Osteocyte (in vitro differentiated cells): ENCODE measurements around the gene LAYN. TPM values are rescaled to one million over a fixed set of nuclear protein-coding genes. Genes with fewer than 3 reads are reported as not detected.

Source experiments
- DNase-seq: peaks from one replicate; pipeline ENCODE4 v3.0.0; 2021; ENCODE audit warnings: mixed read lengths; ENCODE audit not compliant: unreplicated experiment; ENCODE audit errors: extremely low spot score
- H3K27ac Mint-ChIP-seq: one replicate; pipeline ENCODE4 v1.8.0; 2021; ENCODE audit warnings: mild to moderate bottlenecking, mixed read lengths; ENCODE audit not compliant: unreplicated experiment
- H3K27me3 Mint-ChIP-seq: one replicate; pipeline ENCODE4 v1.8.0; 2021; ENCODE audit warnings: mixed read lengths; ENCODE audit not compliant: unreplicated experiment
- H3K36me3 Mint-ChIP-seq: one replicate; pipeline ENCODE4 v1.8.0; 2021; ENCODE audit warnings: mixed read lengths; ENCODE audit not compliant: unreplicated experiment
- H3K4me1 Mint-ChIP-seq: one replicate; pipeline ENCODE4 v1.8.0; 2021; ENCODE audit warnings: mixed read lengths; ENCODE audit not compliant: unreplicated experiment
- H3K4me3 Mint-ChIP-seq: one replicate; pipeline ENCODE4 v1.8.0; 2021; ENCODE audit warnings: mild to moderate bottlenecking, moderate library complexity, mixed read lengths; ENCODE audit not compliant: unreplicated experiment
- H3K9me3 Mint-ChIP-seq: one replicate; pipeline ENCODE4 v1.8.0; 2021; ENCODE audit warnings: mixed read lengths; ENCODE audit not compliant: unreplicated experiment
- total RNA-seq: library from RNA; stranded (reverse); gene quantifications from 2 replicates; pipeline ENCODE4 v1.2.1, GENCODE V29; 2021
- TF ChIP-seq, protein P1 (sequence below): fragments of 200-600 bp; sonication (generic); IDR thresholded peaks from 2 replicates; pipeline ENCODE4 v1.5.0; 2021; ENCODE audit warnings: antibody characterized with exemption, mild to moderate bottlenecking, moderate library complexity

The LAYN gene
- total RNA-seq, 1 donor from 2014 or later, result 12.8 TPM

DNA sequence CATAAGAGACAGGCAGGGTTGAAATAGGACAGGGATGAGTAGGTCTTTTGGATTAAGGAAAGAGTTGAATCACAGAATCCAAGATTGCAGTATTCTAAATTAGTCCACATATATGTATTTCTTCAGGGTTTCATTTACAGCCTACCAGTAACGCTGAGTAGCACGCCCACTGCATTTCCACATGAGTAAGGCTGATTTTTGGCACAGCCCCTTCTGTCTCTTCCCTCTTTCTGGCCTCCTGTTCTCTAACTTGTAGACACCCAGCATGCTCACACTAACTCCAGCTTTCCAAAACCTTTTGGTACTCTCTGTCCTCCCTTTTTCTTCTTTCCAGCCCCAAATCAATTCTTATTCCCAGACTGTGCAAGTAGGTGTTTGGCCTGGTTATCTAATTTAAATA is 58.0 kb downstream of the LAYN start:
- Mint-ChIP-seq H3K36me3 (no peaks in the 10 kb centered on the region), H3K4me3 (no peak overlapping the region), H3K4me1 (peaks cover 14% of the 10 kb centered on the region), H3K27ac (no peak overlapping the region), H3K9me3 (peaks cover 4% of the 10 kb centered on the region), H3K27me3 (peaks cover 8% of the 10 kb centered on the region)
- TF ChIP-seq, protein P1, sequence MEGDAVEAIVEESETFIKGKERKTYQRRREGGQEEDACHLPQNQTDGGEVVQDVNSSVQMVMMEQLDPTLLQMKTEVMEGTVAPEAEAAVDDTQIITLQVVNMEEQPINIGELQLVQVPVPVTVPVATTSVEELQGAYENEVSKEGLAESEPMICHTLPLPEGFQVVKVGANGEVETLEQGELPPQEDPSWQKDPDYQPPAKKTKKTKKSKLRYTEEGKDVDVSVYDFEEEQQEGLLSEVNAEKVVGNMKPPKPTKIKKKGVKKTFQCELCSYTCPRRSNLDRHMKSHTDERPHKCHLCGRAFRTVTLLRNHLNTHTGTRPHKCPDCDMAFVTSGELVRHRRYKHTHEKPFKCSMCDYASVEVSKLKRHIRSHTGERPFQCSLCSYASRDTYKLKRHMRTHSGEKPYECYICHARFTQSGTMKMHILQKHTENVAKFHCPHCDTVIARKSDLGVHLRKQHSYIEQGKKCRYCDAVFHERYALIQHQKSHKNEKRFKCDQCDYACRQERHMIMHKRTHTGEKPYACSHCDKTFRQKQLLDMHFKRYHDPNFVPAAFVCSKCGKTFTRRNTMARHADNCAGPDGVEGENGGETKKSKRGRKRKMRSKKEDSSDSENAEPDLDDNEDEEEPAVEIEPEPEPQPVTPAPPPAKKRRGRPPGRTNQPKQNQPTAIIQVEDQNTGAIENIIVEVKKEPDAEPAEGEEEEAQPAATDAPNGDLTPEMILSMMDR, result no peak
- no peak for DNase-seq

DNA sequence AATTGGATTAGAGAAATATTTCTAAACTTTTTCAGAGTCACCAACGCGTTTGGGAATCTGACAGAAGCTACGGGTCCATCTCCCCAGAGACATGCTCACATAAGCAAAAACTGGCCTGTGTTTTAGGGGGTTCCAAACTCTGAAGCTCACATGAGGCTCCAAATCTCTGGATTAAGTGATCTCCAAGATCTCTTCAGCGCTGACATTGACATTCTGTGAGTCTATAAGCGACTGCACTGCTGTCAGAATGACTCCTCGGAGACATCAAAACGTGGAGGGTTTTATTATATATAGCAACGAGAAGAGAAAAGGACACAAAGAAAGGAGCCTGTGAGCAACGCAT is 61.1 kb downstream of the LAYN start:
- DNase-seq, result no peak
- TF ChIP-seq, protein P1, result no peak
- Mint-ChIP-seq H3K4me1 (peaks cover 28% of the 10 kb centered on the region), H3K4me3 (peak overlapping the region; percentile 75), H3K27ac (peak overlapping the region; percentile 83), H3K9me3 (no peaks in the 10 kb centered on the region), H3K27me3 (no peaks in the 10 kb centered on the region), H3K36me3 (no peaks in the 10 kb centered on the region)

DNA sequence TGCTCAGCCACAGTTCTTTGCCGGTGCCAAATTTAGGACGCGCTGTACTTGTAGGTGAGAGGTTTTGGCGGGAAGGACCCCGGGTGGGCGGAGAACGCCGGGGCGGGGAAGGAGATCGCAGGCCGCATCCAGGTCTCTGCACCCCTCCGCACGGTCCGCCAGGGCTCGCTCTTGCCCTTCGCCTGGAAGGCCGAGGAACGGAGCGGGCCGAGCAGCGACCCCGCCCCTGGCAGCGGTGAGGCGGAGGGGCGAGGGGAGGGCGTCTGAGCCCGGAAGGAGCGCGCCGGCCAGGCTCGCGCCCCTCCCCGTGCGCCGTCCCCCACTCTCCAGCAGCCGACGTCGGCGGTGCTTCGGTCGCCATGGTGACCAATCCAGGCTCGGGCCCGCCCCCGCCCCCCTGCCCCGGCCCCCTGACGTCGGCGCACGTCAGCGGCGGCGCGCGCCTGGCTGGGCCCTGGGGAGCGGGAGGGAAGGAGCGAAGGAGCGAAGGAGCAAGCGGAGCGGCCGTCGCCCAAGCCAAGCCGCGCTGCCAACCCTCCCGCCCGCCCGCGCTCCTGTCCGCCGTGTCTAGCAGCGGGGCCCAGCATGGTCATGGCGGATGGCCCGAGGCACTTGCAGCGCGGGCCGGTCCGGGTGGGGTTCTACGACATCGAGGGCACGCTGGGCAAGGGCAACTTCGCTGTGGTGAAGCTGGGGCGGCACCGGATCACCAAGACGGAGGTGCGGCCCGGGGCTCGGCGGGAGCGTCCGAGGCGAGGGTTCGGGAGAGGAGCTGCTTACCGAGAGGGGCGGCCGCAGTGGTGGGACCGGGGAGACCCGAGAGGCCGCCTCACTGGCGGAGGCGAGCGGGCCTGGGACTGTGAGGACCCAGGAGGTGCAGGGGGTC is 61.7 kb downstream of the LAYN start, which contains the start of gene SIK2:
TSS of gene SIK2 (plus strand) at position 471 of the 886 bp plus-strand sequence. CDS start at position 586, 115 bp downstream.
- peaks cover 33% of the 10 kb centered on the region for H3K4me1 Mint-ChIP-seq

DNA sequence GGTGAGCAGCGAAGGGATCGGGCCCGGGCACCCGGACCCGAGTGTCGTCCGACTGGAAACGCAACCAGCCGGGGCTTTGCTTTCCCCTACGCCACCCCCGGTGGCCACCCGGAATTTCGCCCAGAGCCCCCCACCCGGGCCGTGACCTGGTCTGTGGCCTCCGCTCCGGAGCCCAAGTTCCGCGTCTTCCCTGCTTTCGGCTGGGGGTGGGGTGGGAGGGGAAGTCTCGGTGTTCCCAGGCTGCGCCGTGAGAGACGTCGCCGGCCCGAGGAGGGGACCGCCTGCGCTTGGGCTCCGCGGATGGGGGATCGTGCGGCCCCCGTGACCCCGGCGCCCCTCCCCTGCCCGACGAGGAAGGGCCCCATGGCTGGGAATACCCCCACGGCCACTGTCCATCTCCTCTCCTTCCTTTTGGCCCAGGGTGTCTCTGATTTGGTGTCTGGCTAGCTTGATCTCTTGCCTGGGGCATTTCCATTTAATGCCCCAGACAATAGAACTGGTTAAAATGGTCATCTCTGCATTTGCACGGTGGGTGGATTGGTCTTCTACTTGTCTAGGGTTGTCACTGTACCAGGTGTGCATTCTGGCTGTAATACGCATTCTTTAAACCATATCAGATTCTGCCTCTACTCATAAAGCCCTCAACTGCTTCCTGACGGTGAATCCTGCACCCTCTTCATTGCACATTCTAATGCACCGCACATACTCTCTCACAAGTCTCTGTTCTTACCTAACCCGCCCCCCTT is 62.5 kb downstream of the LAYN start:
- H3K36me3 Mint-ChIP-seq, result peaks cover 2% of the 10 kb centered on the region
- no peaks in the 10 kb centered on the region for H3K27me3 Mint-ChIP-seq
- DNase-seq, result no peak
- H3K9me3 Mint-ChIP-seq, result no peaks in the 10 kb centered on the region
- peak overlapping the region; percentile 89 for H3K27ac Mint-ChIP-seq
- peak overlapping the region; percentile 83 for H3K4me3 Mint-ChIP-seq
- TF ChIP-seq, protein P1, result no peak
- peaks cover 31% of the 10 kb centered on the region for H3K4me1 Mint-ChIP-seq

More for the DNA sequence above, 61.7 kb downstream of the LAYN start, which contains the start of gene SIK2:
- TF ChIP-seq, protein P1, result peak; percentile 95
- Mint-ChIP-seq H3K4me3 (peak within 1 kb of the TSS; percentile 83), H3K9me3 (no peaks in the 10 kb centered on the region), H3K36me3 (no peaks in the 10 kb centered on the region), H3K27me3 (no peaks in the 10 kb centered on the region), H3K27ac (peak within 1 kb of the TSS; percentile 89)
- DNase-seq, result peak; percentile 99
